ENCODE measurements around the gene IDI1. TPM values are rescaled to one million over a fixed set of nuclear protein-coding genes. Genes with fewer than 3 reads are reported as not detected.
"Not testable (repeated sequence)": the region's sequence is repeated elsewhere in the genome, so short reads cannot be mapped to it uniquely, and the experiment has no call there.

Gene IDI1
- total and polyA plus RNA-seq, 2 of the 4 experiments (the other 2 are of a cell fraction) = 27.3 to 27.4 TPM

DNA sequence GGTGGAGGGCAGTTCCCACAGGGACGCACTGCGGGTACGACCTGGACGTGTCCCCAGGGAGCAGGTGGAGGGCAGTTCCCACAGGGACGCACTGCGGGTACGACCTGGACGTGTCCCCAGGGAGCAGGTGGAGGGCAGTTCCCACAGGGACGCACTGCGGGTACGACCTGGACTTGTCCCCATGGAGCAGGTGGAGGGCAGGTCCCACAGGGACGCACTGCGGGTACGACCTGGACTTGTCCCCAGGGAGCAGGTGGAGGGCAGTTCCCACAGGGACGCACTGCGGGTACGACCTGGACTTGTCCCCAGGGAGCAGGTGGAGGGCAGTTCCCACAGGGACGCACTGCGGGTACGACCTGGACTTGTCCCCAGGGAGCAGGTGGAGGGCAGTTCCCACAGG is 10.2 kb downstream of the IDI1 start:
- H4K5ac ChIP-seq (ENCODE audit: low read depth, low read length); H3K23ac ChIP-seq (ENCODE audit: low read depth, low read length); H4K8ac ChIP-seq (ENCODE audit: low read depth in 2 of 2, low read length in 2 of 2); H2AK9ac ChIP-seq (replicated peaks; ENCODE audit: low read depth, low read length, poor library complexity); H2BK5ac ChIP-seq (ENCODE audit: low read depth, low read length, poor library complexity, severe bottlenecking); H3K9ac ChIP-seq (ENCODE audit: low read depth, low read length); H3K14ac ChIP-seq (replicated peaks; ENCODE audit: low read depth, low read length); H4K20me1 ChIP-seq (ENCODE audit: insufficient read depth, low read length); H2BK120ac ChIP-seq (ENCODE audit: low read depth, low read length); H3K79me1 ChIP-seq (ENCODE audit: low read depth in 1 of 2, low read length in 2 of 2); CTCF ChIA-PET; H3K4me2 ChIP-seq (ENCODE audit: low read depth, low read length); intact Hi-C loops (cut with micrococcal nuclease); POLR2A ChIA-PET (ENCODE audit: unreplicated experiment); H2BK15ac ChIP-seq (ENCODE audit: low read depth, low read length); H3K9me1 ChIP-seq (ENCODE audit: insufficient read depth, low read length); H3K27ac ChIP-seq (ENCODE audit: insufficient read depth, low read length); H3K18ac ChIP-seq (ENCODE audit: low read depth, low read length); dilution Hi-C loops (cut with HindIII; ENCODE audit: low sequenced_read_pairs, unreplicated experiment); BruUV-seq (replicated peaks); H2BK20ac ChIP-seq (ENCODE audit: low read depth, low read length); H4K91ac ChIP-seq (ENCODE audit: insufficient read depth, low read depth, low read length); H2AK5ac ChIP-seq (ENCODE audit: low read depth, low read length); H3K9me3 ChIP-seq (ENCODE audit: control insufficient read depth, insufficient read depth, low read length); DNase-seq; H3K56ac ChIP-seq (ENCODE audit: extremely low read depth, insufficient read depth, low read length); in situ Hi-C loops (cut with MboI; ENCODE audit: low sequenced_read_pairs); H3K4me3 ChIP-seq (ENCODE audit: insufficient read depth, low read depth, low read length); ATAC-seq (ENCODE audit: low read depth); H3K27me3 ChIP-seq (ENCODE audit: control insufficient read depth, insufficient read depth, low read length); H3K4ac ChIP-seq (ENCODE audit: low read depth, low read length); H2AFZ ChIP-seq (replicated peaks; ENCODE audit: low read length, poor library complexity); H3K4me1 ChIP-seq (ENCODE audit: control insufficient read depth, insufficient read depth, low read length): not testable (repeated sequence)
- no CpG with 5 or more reads among the region's 20 CpGs for WGBS, 2 experiments (ENCODE audit: extremely low coverage in 2 of 2, insufficient read length in 1 of 2)
- peaks cover 14% of the 10 kb centered on the region for H3K36me3 ChIP-seq (ENCODE audit: control insufficient read depth, insufficient read depth, low read length)
